Bone marrow (tissue), 2 donors: Measurements from ENCODE around the gene SRC.

Experiments used
- DNase-seq, 2 donors: peaks; one replicate each; lab custom pipeline; 2025; lab: John Stamatoyannopoulos, UW

Gene SRC

GRCh38 chr20:37350649-37351574 lies 5.0 kb downstream of the SRC start:
- DNase-seq, result no peak

GRCh38 chr20:37351689-37352607 lies 6.0 kb downstream of the SRC start:
- DNase-seq, result no peak

- DNase-seq, result no peak
Measured at GRCh38 chr20:37352608-37352980, 6.7 kb downstream of the SRC start.

GRCh38 chr20:37353285-37353849 lies 7.4 kb downstream of the SRC start:
- no peak for DNase-seq

- no peak for DNase-seq
Measured at GRCh38 chr20:37354210-37355195, 8.6 kb downstream of the SRC start.

GRCh38 chr20:37355252-37356180 lies 9.6 kb downstream of the SRC start:
- DNase-seq, result no peak

- DNase-seq, result peak in 1 of 2 donors; percentile 24
Measured at GRCh38 chr20:37356387-37356786, 10.4 kb downstream of the SRC start.

- no peak for DNase-seq
Measured at GRCh38 chr20:37356961-37357371, 11.0 kb downstream of the SRC start.

- peak in 1 of 2 donors; percentile 85 for DNase-seq
Measured at GRCh38 chr20:37357481-37358365, 11.8 kb downstream of the SRC start.

- no peak for DNase-seq
Measured at GRCh38 chr20:37358366-37359150, 12.6 kb downstream of the SRC start.

- no peak for DNase-seq
Measured at GRCh38 chr20:37359331-37359730, 13.4 kb downstream of the SRC start.

- no peak for DNase-seq
Measured at GRCh38 chr20:37359836-37360235, 13.9 kb downstream of the SRC start.

GRCh38 chr20:37360391-37361115 lies 14.6 kb downstream of the SRC start:
- DNase-seq, result no peak

- DNase-seq, result no peak
Measured at GRCh38 chr20:37361336-37361735, 15.4 kb downstream of the SRC start.

GRCh38 chr20:37362231-37362792 lies 16.4 kb downstream of the SRC start:
- no peak for DNase-seq

GRCh38 chr20:37362821-37363220 lies 16.9 kb downstream of the SRC start:
- no peak for DNase-seq
